IMR-90 (cell line): ENCODE measurements around the gene UNC93A.

ENCODE experiments used
- NFE2L2 ChIP-seq: fragments of 150-350 bp; IDR thresholded peaks from 2 replicates; pipeline ENCODE4 v1.6.1; 2016; ENCODE audit warnings: low read depth, mild to moderate bottlenecking, low read length
- TF ChIP-seq, protein P1 (sequence below): conservative IDR thresholded peaks from 2 replicates; pipeline ENCODE4 v1.5.1; 2012; ENCODE audit warnings: mild to moderate bottlenecking, low read depth, low read length, improper control_type of control experiment

DNA sequence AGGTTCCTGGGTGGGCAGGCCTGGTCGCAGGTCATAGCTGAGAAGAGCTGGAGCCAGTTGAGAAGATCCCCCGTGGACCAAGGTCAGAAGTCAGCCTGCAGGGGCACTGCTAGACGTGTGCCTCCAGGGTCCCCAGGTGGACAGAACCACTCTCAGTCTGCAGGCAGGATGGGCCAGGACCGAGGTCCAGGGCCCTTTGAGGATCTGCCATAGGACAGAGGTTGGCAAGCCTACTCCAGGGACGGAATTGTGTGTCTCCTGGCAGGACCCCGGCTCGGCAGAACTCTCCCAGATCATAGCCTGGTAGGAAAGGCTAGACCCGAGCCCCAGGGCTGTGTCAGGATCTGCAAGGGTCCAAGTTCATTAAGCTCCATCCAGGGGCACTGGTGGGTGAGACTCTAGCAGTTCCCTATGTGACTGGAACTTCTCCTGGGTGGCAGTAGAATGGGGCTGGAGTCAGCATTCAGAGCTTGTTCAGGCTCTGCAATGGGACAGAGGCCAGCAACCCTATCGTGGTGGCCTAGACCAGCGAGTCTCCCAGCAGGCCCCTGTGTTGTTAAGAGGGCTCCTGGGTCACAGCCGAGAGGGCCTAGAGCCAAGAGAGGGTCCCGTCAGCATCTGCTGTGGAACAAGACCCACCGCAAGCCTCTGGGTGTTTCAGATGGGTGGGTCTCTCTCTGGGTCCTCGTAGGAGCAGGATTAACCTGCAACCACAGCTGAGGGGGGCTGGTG, 51.9 kb downstream of the UNC93A start:
- no peak for TF ChIP-seq NFE2L2
- TF ChIP-seq, protein P1, sequence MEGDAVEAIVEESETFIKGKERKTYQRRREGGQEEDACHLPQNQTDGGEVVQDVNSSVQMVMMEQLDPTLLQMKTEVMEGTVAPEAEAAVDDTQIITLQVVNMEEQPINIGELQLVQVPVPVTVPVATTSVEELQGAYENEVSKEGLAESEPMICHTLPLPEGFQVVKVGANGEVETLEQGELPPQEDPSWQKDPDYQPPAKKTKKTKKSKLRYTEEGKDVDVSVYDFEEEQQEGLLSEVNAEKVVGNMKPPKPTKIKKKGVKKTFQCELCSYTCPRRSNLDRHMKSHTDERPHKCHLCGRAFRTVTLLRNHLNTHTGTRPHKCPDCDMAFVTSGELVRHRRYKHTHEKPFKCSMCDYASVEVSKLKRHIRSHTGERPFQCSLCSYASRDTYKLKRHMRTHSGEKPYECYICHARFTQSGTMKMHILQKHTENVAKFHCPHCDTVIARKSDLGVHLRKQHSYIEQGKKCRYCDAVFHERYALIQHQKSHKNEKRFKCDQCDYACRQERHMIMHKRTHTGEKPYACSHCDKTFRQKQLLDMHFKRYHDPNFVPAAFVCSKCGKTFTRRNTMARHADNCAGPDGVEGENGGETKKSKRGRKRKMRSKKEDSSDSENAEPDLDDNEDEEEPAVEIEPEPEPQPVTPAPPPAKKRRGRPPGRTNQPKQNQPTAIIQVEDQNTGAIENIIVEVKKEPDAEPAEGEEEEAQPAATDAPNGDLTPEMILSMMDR, result no peak
